Activated CD4-positive, alpha-beta T cell treated with anti-CD3 and anti-CD28 coated beads, Interleukin-2, amount 50 U/mL, for 24 hours (primary cell): ENCODE measurements around the gene KISS1.

Experiments used
- DNase-seq, 2 donors: peaks; one replicate each; pipeline ENCODE4 v3.0.0-alpha.2; 2020; ENCODE audit warnings: low read depth in 1 of 2, low spot score in 1 of 2

Gene KISS1

DNA sequence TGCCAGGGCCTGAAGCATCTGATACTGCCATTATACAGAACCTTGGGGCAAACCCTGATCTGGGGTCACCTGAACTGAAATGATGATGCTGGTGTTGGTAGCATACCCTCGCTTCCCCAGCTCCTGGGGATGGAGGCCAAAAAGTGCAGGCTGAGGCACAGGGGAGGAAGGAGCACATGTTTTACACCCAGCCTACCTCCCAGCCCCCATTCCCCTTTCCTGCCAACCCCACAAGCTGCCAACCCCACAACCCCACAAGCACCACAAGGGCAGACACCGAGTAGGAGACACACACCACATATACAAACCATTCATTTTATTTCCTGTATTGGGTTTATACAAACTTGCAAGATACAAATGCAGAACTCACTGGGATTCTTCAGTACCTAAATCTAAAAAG, 22.3 kb upstream of the KISS1 start:
- DNase-seq = no peak

DNA sequence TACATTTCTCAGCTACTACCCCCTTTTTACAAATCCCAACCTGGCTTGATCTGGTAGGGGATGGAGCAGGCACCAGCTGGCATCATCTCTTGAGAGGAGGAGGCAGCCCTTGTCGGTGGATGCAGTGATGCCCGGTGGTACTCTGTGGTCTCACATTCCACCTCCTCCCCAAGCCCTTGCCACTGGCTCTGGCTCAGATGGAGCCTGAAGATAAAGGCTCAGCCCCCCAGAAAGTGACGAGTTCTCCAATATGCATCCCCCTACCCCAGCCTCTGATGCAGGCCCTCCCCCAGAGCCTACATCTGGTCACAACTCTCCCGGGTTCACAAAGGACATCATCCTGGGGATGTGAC, 21.3 kb upstream of the KISS1 start:
- no peak for DNase-seq

DNA sequence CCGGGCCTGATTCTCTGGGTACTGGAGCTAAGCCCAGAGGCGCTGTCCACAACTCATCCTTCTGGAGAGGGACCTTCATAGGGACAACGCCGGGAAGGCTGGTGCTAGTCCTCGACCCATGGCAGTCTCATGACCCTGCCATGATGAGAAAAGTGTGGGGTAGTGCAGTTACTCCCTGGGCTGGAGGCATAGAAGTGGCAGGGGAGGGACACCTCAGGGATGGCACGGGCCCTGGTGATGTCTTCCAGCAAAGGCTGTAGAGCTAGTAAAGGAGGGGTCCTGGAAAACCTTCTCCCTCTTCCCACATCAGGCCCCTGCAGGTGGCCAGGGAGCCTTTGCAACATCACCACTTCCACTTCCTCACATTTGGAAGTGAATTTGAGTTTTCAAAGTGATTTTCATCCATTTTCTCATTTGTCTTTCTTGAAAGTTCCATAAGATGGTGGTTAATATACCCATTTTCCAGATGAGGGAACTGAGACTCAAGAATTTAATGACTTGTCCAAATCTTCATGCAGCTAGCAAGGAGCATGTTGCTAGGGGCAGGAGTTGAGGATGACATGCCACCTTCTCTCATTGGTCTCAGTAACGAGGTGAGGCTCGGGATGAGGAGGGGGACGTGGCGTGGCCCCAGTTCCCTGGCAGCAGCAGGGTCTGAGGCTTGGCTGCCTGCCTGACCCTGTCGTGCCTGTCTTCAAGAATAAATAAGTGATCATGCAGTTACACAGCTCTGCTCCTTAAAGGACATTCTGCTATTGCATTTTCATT, 20.8 kb upstream of the KISS1 start:
- DNase-seq = no peak

DNA sequence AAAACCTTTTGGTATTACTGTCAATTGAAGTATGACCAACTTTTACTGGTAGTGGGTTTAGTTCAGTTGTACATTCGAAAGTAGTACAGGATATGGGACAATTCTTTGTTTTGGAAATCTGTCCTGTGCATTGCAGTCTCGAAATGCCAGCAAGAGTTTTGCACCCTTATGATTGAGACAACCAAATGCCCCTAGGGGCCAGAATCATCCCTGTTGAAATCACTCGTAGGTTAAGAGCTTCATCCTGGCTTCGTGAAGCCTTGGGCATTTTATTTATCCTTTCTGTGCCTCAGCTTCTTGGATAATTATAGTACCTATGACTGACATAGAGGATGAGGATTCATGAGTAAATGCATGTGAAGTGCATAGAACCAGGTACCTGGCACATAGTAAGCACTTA, 19.9 kb upstream of the KISS1 start:
- no peak for DNase-seq

DNA sequence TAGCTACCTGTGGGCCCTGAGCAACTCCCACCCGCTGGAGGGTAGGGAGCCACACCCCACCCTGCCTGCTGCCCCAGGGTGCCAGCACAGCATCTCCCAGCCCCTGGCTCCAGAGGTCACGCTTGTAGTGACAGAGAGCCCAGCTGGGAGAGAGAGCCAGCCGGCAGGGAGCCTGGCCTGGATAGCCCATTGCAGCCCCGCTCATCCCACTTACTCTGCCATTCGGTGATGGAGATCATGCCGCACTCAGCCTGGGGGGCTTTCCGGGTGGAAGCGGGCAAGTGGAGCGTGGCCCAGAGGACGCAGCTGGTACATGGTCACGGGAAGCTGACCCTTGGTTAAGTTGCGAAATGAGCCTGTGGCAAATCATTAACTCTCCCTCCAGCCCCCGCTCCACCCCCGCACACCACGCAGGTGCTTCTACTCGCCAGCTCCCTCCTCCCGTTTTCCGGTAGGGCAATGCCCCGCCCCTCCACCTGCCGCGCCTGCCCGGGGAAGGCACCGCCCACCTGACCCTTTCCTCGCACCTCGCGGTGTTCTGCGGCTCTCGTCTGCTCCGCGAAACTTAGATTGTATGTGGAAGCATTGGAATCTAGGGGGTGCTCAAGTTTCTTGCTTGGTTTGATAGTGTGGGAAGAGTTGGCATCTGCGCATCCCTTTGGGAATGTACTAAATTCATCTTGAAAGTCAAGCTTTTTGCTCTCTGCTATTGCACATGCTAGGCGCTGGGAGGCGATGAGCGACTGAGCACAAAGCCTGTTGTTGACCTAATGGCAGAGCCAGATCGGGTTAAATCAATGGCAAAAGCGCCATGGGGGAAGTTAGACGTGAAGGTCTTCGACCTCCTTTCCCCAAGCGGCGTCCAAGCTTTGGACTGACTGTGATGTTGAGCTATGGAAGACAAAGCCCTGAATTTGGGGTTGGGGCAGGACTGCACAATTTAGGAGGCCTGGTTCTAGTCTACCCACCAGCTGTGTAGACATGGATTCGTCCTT, 17.7 kb upstream of the KISS1 start, which contains the start of gene GOLT1A:
TSS of gene GOLT1A (minus strand) at position 321 of the 995 bp plus-strand sequence. CDS start at position 239, 82 bp downstream.
- DNase-seq = no peak

DNA sequence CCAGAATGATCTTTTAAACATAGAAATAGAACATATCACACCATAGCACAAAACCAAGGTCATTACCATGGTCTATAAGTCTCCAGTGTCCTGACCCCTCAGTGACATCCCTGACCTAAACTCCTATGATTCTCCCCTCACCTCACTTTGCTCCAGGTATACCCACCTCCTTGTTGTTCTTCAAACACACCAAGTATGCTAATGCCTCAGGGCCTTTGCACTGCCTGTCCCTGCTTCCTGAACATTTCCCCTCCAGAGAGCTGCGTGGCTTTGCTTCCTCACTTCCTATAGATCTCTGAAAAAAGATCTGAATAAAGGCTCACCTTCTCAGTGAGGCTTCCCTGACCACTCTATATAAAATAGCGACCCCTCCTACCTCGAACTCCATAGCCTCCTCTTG, 16.4 kb upstream of the KISS1 start:
- no peak for DNase-seq

DNA sequence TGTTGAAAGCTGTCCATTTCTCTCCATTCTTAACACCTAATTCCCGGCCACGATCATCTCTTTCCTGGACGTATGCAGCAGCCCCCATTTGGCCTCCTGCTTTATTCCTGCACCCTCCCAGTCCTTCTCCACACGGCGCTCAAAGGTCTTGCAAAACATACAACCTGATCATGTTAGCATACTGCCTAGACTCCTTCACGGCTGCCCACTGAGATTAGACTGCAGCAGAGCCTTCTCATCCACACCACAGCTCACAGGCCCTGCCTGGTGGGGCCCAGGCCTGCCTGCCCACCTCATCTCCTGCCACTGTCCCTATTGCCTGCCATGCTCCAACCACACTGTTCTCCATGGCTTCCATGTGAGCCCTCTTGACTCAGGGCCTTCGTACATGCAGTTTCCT, 14.8 kb upstream of the KISS1 start:
- no peak for DNase-seq

DNA sequence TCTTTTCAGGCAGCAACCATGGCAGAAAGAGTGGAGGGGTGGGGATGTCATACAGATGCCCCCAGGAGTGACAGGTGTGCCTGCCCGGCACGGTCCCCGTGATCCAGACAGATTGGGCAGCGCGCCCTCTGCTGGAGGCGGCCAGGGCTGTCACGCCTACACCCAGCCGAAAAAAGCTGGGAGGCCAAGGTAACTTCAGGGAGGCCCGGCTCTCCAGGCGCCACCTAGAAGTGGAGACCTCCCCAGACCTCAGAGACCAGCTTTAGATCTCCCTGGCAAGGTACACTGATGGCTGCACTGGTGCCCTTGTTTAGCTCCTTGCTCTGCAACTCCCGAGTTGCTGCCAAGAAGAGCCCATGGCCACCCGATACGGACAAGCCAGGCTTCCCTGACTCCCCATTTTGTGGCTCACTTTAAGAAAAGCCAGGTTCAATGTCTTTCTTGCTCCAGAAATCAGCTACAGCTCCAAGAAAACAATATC, 10.9 kb upstream of the KISS1 start:
- peak; percentile 54 to 59 for DNase-seq

DNA sequence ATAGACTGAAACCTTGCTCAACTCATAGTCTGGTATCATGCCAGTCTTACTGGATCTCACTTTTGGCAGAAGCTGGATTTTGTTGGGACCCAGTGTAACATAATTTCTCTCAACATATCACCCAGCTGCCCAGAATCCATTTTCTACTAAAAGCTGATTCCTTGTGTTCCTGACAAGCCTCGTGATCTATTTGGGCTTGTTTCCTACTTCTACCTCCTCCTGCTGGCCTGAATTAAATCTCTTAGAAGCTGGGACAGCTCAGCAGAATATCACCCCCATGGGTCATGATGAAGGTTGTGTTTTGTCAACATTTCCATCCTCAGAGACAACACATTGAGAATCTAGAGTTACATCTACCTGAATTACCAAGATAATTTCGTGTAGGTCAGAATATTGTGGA, 9.8 kb upstream of the KISS1 start:
- no peak for DNase-seq

DNA sequence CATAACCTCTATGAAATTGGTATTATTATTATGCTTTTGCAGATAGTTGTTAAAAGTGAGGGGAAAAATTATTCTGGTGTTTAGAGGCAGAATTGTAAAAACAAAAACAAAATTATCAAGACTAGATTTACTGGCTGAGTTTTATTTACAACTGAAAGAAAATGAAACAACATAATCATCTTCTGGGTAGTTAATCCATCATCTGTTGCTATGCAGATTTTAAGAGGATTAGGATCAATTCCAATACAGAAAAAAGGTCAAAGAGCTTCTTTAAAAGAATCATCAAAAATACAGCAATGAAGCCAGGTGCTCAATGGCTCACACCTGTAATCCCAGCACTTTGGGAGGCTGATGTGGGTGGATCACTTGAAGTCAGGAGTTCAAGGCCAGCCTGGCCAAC, 9.2 kb upstream of the KISS1 start:
- DNase-seq = no peak

DNA sequence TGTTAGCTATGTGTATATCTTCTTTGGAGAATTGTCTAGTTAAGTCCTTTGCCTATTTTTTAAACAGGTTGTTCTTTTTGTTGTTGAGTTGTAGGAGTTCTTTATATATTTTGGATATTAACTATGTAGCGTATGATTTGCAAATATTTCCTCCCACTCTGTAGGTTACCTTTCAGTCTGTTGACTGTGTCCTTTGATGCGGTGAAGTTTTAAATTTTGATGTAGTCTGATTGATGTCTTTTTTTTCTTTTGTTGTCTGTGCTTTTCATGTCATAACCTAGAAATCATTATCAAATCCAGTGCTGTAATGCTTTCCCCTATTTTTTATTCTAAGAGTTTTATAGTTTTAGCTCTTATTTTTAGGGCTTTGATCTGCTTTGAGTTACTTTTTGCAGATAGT, 8.7 kb upstream of the KISS1 start:
- DNase-seq = no peak

DNA sequence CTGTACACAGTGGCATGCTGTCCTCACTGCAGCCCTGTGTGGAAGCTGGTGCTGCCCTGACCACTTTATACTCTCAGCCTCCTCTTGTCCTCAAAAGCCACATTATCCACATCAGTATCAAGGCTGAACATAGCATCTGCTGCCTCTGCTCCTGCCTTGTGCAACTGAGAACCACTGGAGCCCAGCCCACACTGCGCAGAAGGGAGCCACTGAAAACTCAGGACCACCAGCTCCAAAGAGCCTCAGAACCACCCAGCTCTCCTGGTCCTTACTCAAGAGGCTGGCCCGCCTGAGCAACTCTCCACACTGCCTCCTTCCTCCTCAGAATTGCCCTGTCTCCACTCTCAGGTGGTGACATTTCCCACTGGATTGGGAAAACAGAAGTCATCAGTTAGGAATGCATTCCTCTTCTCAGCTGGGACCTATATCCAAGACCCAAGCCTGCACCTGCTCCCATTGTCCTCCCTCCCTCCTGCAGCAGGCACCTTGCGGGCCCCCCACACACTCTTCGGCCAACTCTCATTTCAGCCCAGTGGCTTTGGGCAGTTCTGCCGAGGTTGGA, 7.0 kb upstream of the KISS1 start:
- no peak for DNase-seq

DNA sequence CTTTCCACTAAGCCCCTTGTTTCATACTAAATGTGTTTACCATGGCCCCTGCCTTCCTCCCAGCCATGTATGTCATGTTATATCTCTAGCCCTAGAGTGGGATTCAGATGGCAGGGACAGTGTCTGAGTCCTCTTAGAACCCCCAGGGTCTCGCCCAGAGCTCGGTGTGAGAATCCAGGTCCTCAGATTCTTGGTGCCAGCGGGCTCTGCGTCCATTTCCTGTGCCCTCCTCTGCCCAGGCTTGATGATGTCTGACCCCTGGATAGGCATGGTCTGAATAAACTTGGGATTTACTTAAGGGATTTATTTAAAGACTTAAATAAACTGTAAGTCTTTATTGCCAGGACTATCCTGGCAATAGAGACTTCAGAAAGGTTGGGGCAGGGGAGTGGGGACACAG, 6.2 kb upstream of the KISS1 start:
- no peak for DNase-seq

DNA sequence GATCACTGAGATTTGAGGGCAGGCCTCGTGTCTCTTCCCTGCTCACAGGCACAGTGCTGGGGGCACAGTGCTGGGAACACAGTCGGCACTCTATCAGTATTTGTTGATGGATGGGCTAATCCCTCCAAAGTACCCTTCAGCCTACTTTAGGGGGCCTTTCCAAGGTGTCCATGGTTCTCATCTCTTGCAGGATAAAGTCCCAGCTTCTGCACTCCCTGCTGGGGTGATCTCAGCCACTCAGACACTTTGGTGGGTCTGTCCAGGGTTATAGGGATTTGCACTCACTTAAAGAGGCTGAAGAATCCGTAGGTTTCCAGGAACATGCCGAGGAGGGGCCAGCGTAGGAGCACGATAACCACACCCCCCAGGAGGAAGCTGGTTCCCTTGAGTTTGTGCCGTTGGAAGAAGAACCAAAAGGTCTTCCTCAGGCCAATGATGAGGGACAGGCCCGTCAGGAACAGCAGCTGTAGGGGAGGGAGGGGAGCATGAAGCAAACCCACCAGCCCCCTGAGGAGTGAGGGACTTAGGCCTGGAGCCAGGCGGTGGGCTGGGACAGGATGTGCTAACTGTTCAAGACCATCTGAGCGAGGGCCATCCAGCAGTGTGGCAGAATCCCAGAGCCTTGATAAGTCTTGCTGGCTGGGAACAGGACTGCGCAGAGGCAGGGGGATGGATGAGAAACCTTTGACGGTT, 5.2 kb upstream of the KISS1 start:
- DNase-seq = no peak

DNA sequence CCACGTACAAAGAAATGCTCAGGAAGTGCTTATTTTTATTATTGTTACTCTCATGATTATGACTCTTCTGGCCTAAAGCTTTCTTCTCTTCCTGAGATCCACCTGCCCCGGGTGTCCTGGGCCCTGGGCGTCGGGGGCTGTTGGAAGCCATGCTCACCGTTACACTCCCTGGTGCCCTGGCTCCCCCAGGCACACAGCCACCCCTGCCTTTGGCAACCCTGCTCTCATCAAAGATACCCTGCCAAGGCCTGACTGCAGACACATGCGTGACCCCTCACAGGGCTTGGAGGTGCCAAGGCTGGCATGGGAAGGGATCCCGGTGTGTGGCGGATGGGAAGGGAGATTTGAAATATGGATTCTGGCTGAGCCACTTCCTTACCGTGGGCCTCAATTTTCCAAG, 3.3 kb upstream of the KISS1 start:
- DNase-seq = no peak

DNA sequence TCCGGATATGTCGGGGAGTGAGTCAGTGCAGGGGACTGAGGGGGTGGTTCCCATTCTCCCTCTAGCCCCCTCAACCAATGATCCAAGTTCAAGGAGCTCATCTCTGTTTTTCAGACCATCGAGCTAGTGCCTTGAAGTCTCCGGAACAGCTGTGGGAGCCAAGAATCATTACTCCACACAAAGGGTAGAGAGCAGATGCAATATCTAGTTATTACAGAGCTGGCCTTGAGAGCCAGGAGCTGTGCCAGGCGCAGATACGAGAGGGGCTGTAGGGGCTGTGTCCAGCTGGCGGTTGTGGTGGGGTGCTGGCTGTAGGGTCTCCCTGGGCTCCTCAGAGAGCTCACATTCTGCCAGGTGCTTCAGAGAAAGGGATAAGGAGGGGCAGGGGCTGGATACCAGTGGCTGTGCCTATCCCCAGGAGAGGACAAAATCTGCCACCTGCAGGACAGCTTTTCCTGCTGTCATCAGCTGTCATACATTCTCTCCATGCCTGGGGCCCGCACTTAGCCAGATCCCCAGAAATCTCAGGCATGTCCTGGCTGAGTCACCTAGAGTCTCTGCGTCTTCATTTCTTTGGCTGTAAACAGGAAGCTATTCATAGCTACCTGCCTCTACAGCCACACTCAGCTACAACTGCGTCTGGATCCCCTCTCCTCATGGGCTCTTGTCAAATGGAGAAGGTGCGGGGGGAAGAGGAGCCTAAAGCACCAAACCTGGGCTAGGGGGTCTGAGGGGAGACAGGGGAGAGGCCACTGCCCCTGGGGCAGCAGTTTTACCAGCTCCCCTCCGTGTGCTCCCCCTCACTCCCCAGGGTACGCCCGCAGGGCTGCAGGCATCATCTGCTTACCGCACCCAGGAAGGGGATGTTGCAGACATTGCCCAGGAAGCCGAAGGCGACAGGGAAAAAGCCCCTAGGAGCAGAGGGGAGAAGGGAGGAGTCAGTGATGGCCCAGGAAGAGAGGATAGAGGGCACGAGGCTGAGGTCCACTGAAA, 2.4 kb upstream of the KISS1 start:
- DNase-seq = no peak

DNA sequence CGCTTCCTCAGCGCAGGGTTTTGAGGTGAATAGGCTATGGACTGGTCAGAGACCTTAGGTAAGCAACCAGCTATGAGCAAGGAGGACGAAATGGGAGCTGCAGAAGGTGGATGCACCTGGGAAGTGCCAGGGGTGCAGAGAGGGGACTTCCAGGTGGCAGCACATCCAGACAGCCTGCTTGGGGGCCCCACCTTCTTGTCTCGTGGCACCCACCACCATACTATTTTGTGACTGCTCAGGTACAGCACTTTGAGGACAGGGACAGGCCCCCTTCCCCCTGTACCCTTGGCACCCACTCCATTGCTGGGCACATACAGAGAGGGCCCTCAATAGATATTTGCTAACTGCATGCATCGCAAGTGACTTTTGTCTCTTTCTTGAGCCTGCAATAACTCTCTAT, 777 bp upstream of the KISS1 start:
- DNase-seq = no peak

DNA sequence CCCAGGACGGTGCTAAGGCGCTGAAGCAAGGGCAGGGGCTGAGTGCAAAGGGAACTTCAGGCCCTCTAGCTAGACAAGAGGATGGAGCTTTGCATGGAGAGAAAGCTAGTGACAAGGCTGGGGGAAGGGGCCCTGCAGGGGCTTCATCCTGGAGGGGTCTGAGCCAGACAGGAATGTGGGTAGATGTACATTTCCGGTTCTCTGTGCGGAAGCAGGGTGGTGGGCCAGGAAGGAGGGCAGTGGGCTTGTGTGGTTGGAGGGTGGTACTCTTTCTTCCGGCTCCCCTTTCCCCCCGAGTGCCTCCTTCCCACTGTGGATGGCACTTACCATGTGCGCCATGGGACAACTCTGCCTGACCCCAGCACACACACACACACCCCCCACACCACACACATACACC, 1.5 kb downstream of the KISS1 start:
- DNase-seq = no peak

DNA sequence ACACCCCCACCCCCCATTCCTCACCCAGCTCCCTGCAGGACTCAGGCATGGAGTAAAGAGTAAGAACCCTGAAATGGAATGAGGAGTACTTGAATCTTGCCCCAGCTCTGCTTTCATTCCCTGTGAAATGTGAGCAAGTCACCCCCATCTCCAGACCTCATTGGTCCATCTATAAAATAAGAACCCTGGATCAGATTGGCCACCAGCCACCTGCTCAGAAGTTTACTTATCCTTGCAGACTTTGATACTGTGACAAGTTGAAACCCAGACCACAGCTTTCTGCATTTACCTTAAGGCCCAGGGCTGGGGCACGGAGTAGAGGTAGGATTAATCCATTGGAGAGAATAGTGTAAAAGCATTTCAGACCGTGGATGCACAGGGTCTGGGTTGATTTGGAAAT, 2.2 kb downstream of the KISS1 start:
- DNase-seq = no peak
